ENCODE data around the gene NDNF. TPM values are rescaled to one million over a fixed set of nuclear protein-coding genes. Genes with fewer than 3 reads are reported as not detected.

Gene NDNF
- total RNA-seq, 1 donor from 2014 or later, result 0.34 TPM

GRCh38 chr4:121118344-121118743, 46.0 kb upstream of the NDNF start:
- H3K4me3 ChIP-seq (ENCODE audit: insufficient read depth, low read depth, low read length), result no peak overlapping the region
- H3K9me3 ChIP-seq (ENCODE audit: insufficient read depth, low read depth, low read length), result no peaks in the 10 kb centered on the region
- H3K4me2 ChIP-seq (ENCODE audit: low read length), result no peak overlapping the region
- H3K27ac ChIP-seq (ENCODE audit: low read depth, low read length), result no peak overlapping the region
- H3K27ac Mint-ChIP-seq (ENCODE audit: unreplicated experiment), result no peak overlapping the region
- no peaks in the 10 kb centered on the region for H4K20me1 ChIP-seq (ENCODE audit: insufficient read depth, low read length)
- no peak overlapping the region for H3K4me3 Mint-ChIP-seq (ENCODE audit: unreplicated experiment)
- no peaks in the 10 kb centered on the region for H3K36me3 ChIP-seq (ENCODE audit: insufficient read depth, low read length)
- no peak overlapping the region for H3K9ac ChIP-seq (ENCODE audit: low read length)
- no peaks in the 10 kb centered on the region for H3K79me2 ChIP-seq (ENCODE audit: insufficient read depth, low read length)
- H3K36me3 Mint-ChIP-seq (ENCODE audit: low read depth, unreplicated experiment), result no peaks in the 10 kb centered on the region
- no peak for TF ChIP-seq EZH2 (IDR thresholded peaks at IDR 0.05; ENCODE audit: insufficient read depth, low read length)
- TF ChIP-seq, protein P1, sequence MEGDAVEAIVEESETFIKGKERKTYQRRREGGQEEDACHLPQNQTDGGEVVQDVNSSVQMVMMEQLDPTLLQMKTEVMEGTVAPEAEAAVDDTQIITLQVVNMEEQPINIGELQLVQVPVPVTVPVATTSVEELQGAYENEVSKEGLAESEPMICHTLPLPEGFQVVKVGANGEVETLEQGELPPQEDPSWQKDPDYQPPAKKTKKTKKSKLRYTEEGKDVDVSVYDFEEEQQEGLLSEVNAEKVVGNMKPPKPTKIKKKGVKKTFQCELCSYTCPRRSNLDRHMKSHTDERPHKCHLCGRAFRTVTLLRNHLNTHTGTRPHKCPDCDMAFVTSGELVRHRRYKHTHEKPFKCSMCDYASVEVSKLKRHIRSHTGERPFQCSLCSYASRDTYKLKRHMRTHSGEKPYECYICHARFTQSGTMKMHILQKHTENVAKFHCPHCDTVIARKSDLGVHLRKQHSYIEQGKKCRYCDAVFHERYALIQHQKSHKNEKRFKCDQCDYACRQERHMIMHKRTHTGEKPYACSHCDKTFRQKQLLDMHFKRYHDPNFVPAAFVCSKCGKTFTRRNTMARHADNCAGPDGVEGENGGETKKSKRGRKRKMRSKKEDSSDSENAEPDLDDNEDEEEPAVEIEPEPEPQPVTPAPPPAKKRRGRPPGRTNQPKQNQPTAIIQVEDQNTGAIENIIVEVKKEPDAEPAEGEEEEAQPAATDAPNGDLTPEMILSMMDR (IDR thresholded peaks at IDR 0.05; ENCODE audit: insufficient read depth, low read depth, low read length), result no peak
- DNase-seq (ENCODE audit: low read depth) (no peak), FAIRE-seq (no peak)
- no peaks in the 10 kb centered on the region for H3K27me3 ChIP-seq (ENCODE audit: insufficient read depth, low read length)
- H3K4me1 ChIP-seq (ENCODE audit: insufficient read depth, low read length), result no peaks in the 10 kb centered on the region
- no peaks in the 10 kb centered on the region for H3K27me3 Mint-ChIP-seq (ENCODE audit: low read depth, unreplicated experiment)
- peaks cover 3% of the 10 kb centered on the region for H3K4me1 Mint-ChIP-seq (ENCODE audit: low read depth, unreplicated experiment)
- H3K9me3 Mint-ChIP-seq (ENCODE audit: unreplicated experiment), result no peaks in the 10 kb centered on the region
- H2AFZ ChIP-seq (ENCODE audit: low read depth, low read length), result no peak overlapping the region

- DNase-seq (ENCODE audit: low read depth) (no peak), FAIRE-seq (no peak)
- Mint-ChIP-seq H3K4me1 (ENCODE audit: low read depth, unreplicated experiment) (no peaks in the 10 kb centered on the region), H3K4me3 (ENCODE audit: unreplicated experiment) (no peak overlapping the region), H3K36me3 (ENCODE audit: low read depth, unreplicated experiment) (no peaks in the 10 kb centered on the region), H3K9me3 (ENCODE audit: unreplicated experiment) (no peaks in the 10 kb centered on the region), H3K27me3 (ENCODE audit: low read depth, unreplicated experiment) (no peaks in the 10 kb centered on the region), H3K27ac (ENCODE audit: unreplicated experiment) (no peak overlapping the region)
- H3K27ac ChIP-seq (ENCODE audit: low read depth, low read length), result no peak overlapping the region
- no peaks in the 10 kb centered on the region for H3K4me1 ChIP-seq (ENCODE audit: insufficient read depth, low read length)
- H3K4me3 ChIP-seq (ENCODE audit: insufficient read depth, low read depth, low read length), result no peak overlapping the region
- H3K36me3 ChIP-seq (ENCODE audit: insufficient read depth, low read length), result no peaks in the 10 kb centered on the region
- no peaks in the 10 kb centered on the region for H3K79me2 ChIP-seq (ENCODE audit: insufficient read depth, low read length)
- no peaks in the 10 kb centered on the region for H3K9me3 ChIP-seq (ENCODE audit: insufficient read depth, low read depth, low read length)
- H3K4me2 ChIP-seq (ENCODE audit: low read length), result no peak overlapping the region
- TF ChIP-seq EZH2 (IDR thresholded peaks at IDR 0.05; ENCODE audit: insufficient read depth, low read length), result no peak
- TF ChIP-seq, protein P1 (IDR thresholded peaks at IDR 0.05; ENCODE audit: insufficient read depth, low read depth, low read length), result no peak
- H2AFZ ChIP-seq (ENCODE audit: low read depth, low read length), result no peak overlapping the region
- no peaks in the 10 kb centered on the region for H3K27me3 ChIP-seq (ENCODE audit: insufficient read depth, low read length)
- no peaks in the 10 kb centered on the region for H4K20me1 ChIP-seq (ENCODE audit: insufficient read depth, low read length)
- no peak overlapping the region for H3K9ac ChIP-seq (ENCODE audit: low read length)
Observed at GRCh38 chr4:121114756-121115155, 42.4 kb upstream of the NDNF start.

GRCh38 chr4:121112530-121112929, 40.2 kb upstream of the NDNF start:
- H3K36me3 ChIP-seq (ENCODE audit: insufficient read depth, low read length), result no peaks in the 10 kb centered on the region
- H3K27me3 ChIP-seq (ENCODE audit: insufficient read depth, low read length), result no peaks in the 10 kb centered on the region
- no peak overlapping the region for H2AFZ ChIP-seq (ENCODE audit: low read depth, low read length)
- H3K27ac ChIP-seq (ENCODE audit: low read depth, low read length), result no peak overlapping the region
- H3K36me3 Mint-ChIP-seq (ENCODE audit: low read depth, unreplicated experiment), result no peaks in the 10 kb centered on the region
- no peak for DNase-seq (ENCODE audit: low read depth)
- H3K9ac ChIP-seq (ENCODE audit: low read length), result no peak overlapping the region
- no peak overlapping the region for H3K4me3 Mint-ChIP-seq (ENCODE audit: unreplicated experiment)
- no peak overlapping the region for H3K4me3 ChIP-seq (ENCODE audit: insufficient read depth, low read depth, low read length)
- H4K20me1 ChIP-seq (ENCODE audit: insufficient read depth, low read length), result no peaks in the 10 kb centered on the region
- H3K4me1 ChIP-seq (ENCODE audit: insufficient read depth, low read length), result no peaks in the 10 kb centered on the region
- TF ChIP-seq, protein P1 (IDR thresholded peaks at IDR 0.05; ENCODE audit: insufficient read depth, low read depth, low read length), result peak; percentile 29
- no peak for TF ChIP-seq EZH2 (IDR thresholded peaks at IDR 0.05; ENCODE audit: insufficient read depth, low read length)
- no peak overlapping the region for H3K27ac Mint-ChIP-seq (ENCODE audit: unreplicated experiment)
- no peaks in the 10 kb centered on the region for H3K79me2 ChIP-seq (ENCODE audit: insufficient read depth, low read length)
- H3K4me2 ChIP-seq (ENCODE audit: low read length), result no peak overlapping the region
- H3K9me3 Mint-ChIP-seq (ENCODE audit: unreplicated experiment), result no peaks in the 10 kb centered on the region
- H3K4me1 Mint-ChIP-seq (ENCODE audit: low read depth, unreplicated experiment), result no peaks in the 10 kb centered on the region
- H3K27me3 Mint-ChIP-seq (ENCODE audit: low read depth, unreplicated experiment), result no peaks in the 10 kb centered on the region
- no peak for FAIRE-seq
- no peaks in the 10 kb centered on the region for H3K9me3 ChIP-seq (ENCODE audit: insufficient read depth, low read depth, low read length)
